BJ (cell line): ENCODE measurements around the gene SPON1. TPM values are rescaled to one million over a fixed set of nuclear protein-coding genes. Genes with fewer than 3 reads are reported as not detected.

ENCODE experiments used
- CTCF ChIA-PET: fragments of 350-600 bp; formaldehyde crosslinking; extraction: SDS; loops from one replicate; lab custom pipeline; 2021; ENCODE audit warnings: antibody characterized with exemption, inconsistent platforms; lab: Yijun Ruan, JAX
- POLR2A ChIA-PET: fragments of 300-600 bp; sonication (Branson Sonifier 250); formaldehyde crosslinking; extraction: SDS; loops from one replicate; lab custom pipeline; 2021; ENCODE audit warnings: antibody characterized with exemption; lab: Charles Lee
- DNase-seq: peaks from one replicate; pipeline ENCODE4 v3.0.0-alpha.2; 2011; ENCODE audit warnings: low read depth
- H3K27me3 ChIP-seq: 2 replicates; pipeline ENCODE4 v1.6.0; 2011; ENCODE audit warnings: low read length; ENCODE audit not compliant: control insufficient read depth, insufficient read depth
- H3K36me3 ChIP-seq: 2 replicates; pipeline ENCODE4 v1.5.1; 2011; ENCODE audit warnings: low read length; ENCODE audit not compliant: control insufficient read depth, insufficient read depth
- H3K4me3 ChIP-seq: 2 replicates; pipeline ENCODE4 v1.5.1; 2011; ENCODE audit warnings: low read depth, mild to moderate bottlenecking, control low read depth, low read length
- CTCF ChIP-seq: IDR thresholded peaks from 2 replicates; pipeline ENCODE4 v1.5.1; 2011; ENCODE audit warnings: low read depth, mild to moderate bottlenecking, control low read depth, inconsistent platforms, low read length, moderate library complexity; ENCODE audit not compliant: insufficient read depth
- polyA plus RNA-seq: library from polyadenylated mRNA; depleted of rRNA; stranded (reverse); fragments of >200 nt; gene quantifications from 2 replicates; pipeline ENCODE4 v1.2.3, GENCODE V29; 2011

Gene SPON1
- polyA plus RNA-seq, 1 experiment: not detected

GRCh38 chr11:14109742-14110141 lies 147.2 kb downstream of the SPON1 start:
- Histone ChIP-seq H3K36me3 (no peaks in the 10 kb centered on the region), H3K4me3 (no peak overlapping the region), H3K27me3 (no peaks in the 10 kb centered on the region)
- ChIA-PET POLR2A (no interaction called here), CTCF (interaction anchor here (0.8 kb wide), 1 partner anchor 139 kb away, joined by 3 read pairs; no protein-coding TSS in a partner anchor)
- no peak for TF ChIP-seq CTCF
- no peak for DNase-seq

GRCh38 chr11:14110629-14111028 lies 148.1 kb downstream of the SPON1 start:
- TF ChIP-seq CTCF: no peak
- DNase-seq: no peak
- H3K4me3 ChIP-seq: no peak overlapping the region
- ChIA-PET CTCF (no interaction called here), POLR2A (no interaction called here)
- H3K36me3 ChIP-seq: no peaks in the 10 kb centered on the region
- H3K27me3 ChIP-seq: no peaks in the 10 kb centered on the region

- no peak for TF ChIP-seq CTCF
- H3K36me3 ChIP-seq: no peaks in the 10 kb centered on the region
- no peaks in the 10 kb centered on the region for H3K27me3 ChIP-seq
- no peak overlapping the region for H3K4me3 ChIP-seq
- ChIA-PET CTCF (no interaction called here), POLR2A (no interaction called here)
- no peak for DNase-seq
These were observed 149.0 kb downstream of the SPON1 start for GRCh38 chr11:14111496-14111895.

- ChIA-PET CTCF (interaction anchor here (1.0 kb wide), 1 partner anchor 157 kb away, joined by 3 read pairs; no protein-coding TSS in a partner anchor), POLR2A (no interaction called here)
- Histone ChIP-seq H3K4me3 (no peak overlapping the region), H3K27me3 (no peaks in the 10 kb centered on the region), H3K36me3 (no peaks in the 10 kb centered on the region)
- no peak for TF ChIP-seq CTCF
- DNase-seq: no peak
These were observed 150.2 kb downstream of the SPON1 start for GRCh38 chr11:14112721-14113120.

GRCh38 chr11:14114269-14114668 lies 151.7 kb downstream of the SPON1 start:
- DNase-seq: no peak
- H3K36me3 ChIP-seq: no peaks in the 10 kb centered on the region
- CTCF ChIA-PET: interaction anchor here (1.1 to 1.3 kb wide), 2 partner anchors 12 to 35 kb away, joined by 3 read pairs; no protein-coding TSS in a partner anchor
- POLR2A ChIA-PET: no interaction called here
- no peak overlapping the region for H3K4me3 ChIP-seq
- no peaks in the 10 kb centered on the region for H3K27me3 ChIP-seq
- TF ChIP-seq CTCF: no peak
